Prostate gland (tissue), 2 donors: Measurements from ENCODE around the gene GIT1. TPM values are rescaled to one million over a fixed set of nuclear protein-coding genes. Genes with fewer than 3 reads are reported as not detected.
A peak's percentile ranks its signal among the peaks of the same experiment; 100 is the strongest.

Source experiments
- DNase-seq: peaks from one replicate; pipeline ENCODE4 v3.0.0-alpha.2; 2019; ENCODE audit warnings: low spot score
- H3K27ac ChIP-seq, 2 donors: fragments of 200-600 bp; sonication (generic); 2 replicates each; pipeline ENCODE4 v1.5.1; 2017 to 2019
- H3K27me3 ChIP-seq: fragments of 200-600 bp; sonication (generic); replicated peaks from 2 replicates; pipeline ENCODE4 v1.5.1; 2019; ENCODE audit not compliant: insufficient read depth
- H3K36me3 ChIP-seq, 2 donors: fragments of 200-600 bp; sonication (generic); 1 replicate in 1 of 2; 2 replicates in 1 of 2; pipeline versions ENCODE4 v1.5.1 to v1.8.1; 2017 to 2019
- H3K4me1 ChIP-seq: fragments of 200-600 bp; sonication (generic); replicated peaks from 2 replicates; pipeline ENCODE4 v1.5.1; 2019
- H3K4me3 ChIP-seq, 2 donors: fragments of 200-600 bp; sonication (generic); 2 replicates each; pipeline ENCODE4 v1.5.1; 2017 to 2019
- H3K9me3 ChIP-seq: fragments of 200-600 bp; sonication (generic); 2 replicates; pipeline ENCODE4 v1.5.1; 2017
- POLR2A ChIP-seq: fragments of 450-650 bp; IDR thresholded peaks from one replicate; pipeline ENCODE4 v1.6.1; 2016; ENCODE audit warnings: antibody characterized with exemption, mild to moderate bottlenecking
- POLR2AphosphoS5 ChIP-seq: sonication (generic); formaldehyde crosslinking; IDR thresholded peaks from one replicate; pipeline ENCODE4 v1.6.1; 2017; ENCODE audit warnings: antibody characterized with exemption
- WGBS: methylation state at CpG from one replicate; pipeline ENCODE4 v1.1.5; 2018; 5-methylcytosine and 5-hydroxymethylcytosine counted together
- intact Hi-C: fragments of 100-400 bp; cut with DNase I; formaldehyde crosslinking; loops from one replicate; pipeline ENCODE4 v1.14.2; 2022
- total RNA-seq, 2 donors: library from RNA; depleted of rRNA; stranded (reverse); fragments of >200 nt; gene quantifications; one replicate each; pipeline ENCODE4 v1.1.0, GENCODE V29; 2016
- TF ChIP-seq, protein P1 (sequence below), 4 experiments: fragments of 200-600 bp in 2 of 4; fragments of 450-650 bp in 2 of 4; sonication (generic) in 2 of 4; IDR thresholded peaks; 1 replicate in 3 of 4; 2 replicates in 1 of 4; pipeline ENCODE4 v1.5.1; 2016 to 2019; ENCODE audit warnings: antibody characterized with exemption in 4 of 4, mild to moderate bottlenecking in 2 of 4, moderate library complexity in 2 of 4

GIT1 gene
- total RNA-seq, 2 donors from 2014 or later: 29.1 to 86.9 TPM

DNA sequence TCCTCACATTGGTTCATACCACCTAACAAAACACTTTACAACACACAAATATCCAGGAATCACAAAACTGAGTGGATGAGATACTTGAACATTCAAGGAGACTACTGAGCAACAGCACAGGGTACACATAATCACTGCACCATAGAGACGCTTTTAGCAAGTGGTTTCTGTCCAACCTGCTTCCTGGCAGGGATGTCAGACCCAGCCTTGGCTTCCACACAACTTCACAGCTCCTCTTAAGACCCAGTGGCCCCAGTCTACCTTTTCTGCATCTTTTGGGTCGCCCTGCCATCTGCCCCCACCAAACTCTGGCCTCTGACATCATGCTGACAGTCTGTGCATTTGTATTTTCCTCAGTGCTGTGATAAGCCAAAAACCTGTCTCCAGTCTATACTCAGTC is 39.2 kb upstream of the GIT1 start:
- intact Hi-C loops: loop anchor here (5.0 kb wide), 1 partner anchor 134 kb away; no protein-coding TSS in a partner anchor
- WGBS: 56% methylated on average over 2 of the region's 2 CpGs
- no peaks in the 10 kb centered on the region for H3K27me3 ChIP-seq
- no peak overlapping the region for H3K27ac ChIP-seq
- H3K36me3 ChIP-seq: no peaks in the 10 kb centered on the region
- peaks cover 5% of the 10 kb centered on the region for H3K4me1 ChIP-seq
- no peak overlapping the region for H3K4me3 ChIP-seq
- H3K9me3 ChIP-seq: no peaks in the 10 kb centered on the region
- TF ChIP-seq POLR2AphosphoS5 (no peak), POLR2A (no peak)
- TF ChIP-seq, protein P1, sequence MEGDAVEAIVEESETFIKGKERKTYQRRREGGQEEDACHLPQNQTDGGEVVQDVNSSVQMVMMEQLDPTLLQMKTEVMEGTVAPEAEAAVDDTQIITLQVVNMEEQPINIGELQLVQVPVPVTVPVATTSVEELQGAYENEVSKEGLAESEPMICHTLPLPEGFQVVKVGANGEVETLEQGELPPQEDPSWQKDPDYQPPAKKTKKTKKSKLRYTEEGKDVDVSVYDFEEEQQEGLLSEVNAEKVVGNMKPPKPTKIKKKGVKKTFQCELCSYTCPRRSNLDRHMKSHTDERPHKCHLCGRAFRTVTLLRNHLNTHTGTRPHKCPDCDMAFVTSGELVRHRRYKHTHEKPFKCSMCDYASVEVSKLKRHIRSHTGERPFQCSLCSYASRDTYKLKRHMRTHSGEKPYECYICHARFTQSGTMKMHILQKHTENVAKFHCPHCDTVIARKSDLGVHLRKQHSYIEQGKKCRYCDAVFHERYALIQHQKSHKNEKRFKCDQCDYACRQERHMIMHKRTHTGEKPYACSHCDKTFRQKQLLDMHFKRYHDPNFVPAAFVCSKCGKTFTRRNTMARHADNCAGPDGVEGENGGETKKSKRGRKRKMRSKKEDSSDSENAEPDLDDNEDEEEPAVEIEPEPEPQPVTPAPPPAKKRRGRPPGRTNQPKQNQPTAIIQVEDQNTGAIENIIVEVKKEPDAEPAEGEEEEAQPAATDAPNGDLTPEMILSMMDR (IDR thresholded peaks at IDR 0.05): no peak
- DNase-seq: no peak

DNA sequence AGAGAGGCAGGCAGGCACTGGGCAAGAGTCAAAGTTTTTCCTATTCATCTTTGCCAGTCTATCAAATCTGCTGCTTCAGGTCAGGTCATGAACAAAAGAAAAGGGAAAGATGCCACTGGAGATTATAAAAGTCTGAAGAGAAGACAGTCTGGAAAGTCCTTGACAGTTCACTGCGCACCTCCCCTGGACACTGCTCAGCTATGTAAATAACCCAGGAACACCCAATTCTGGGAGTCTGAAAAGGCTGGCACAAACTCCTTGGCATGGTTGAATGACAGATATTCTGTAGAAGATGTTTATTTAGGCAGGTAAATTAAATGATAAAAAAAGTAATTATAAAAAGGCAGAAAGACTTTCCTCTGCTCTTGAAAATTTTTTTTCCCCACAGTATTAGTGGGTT is 38.5 kb upstream of the GIT1 start:
- no peak overlapping the region for H3K4me3 ChIP-seq
- TF ChIP-seq, protein P1 (IDR thresholded peaks at IDR 0.05): no peak
- TF ChIP-seq POLR2AphosphoS5: peak; percentile 85
- H3K9me3 ChIP-seq: no peaks in the 10 kb centered on the region
- WGBS: 22% methylated on average over 1 of the region's 1 CpG
- DNase-seq: peak; percentile 76
- peak overlapping the region in 1 of 2 donors; percentile 23 for H3K27ac ChIP-seq
- no peaks in the 10 kb centered on the region for H3K36me3 ChIP-seq
- intact Hi-C loops: loop anchor here (5.0 kb wide), 1 partner anchor 134 kb away; no protein-coding TSS in a partner anchor
- no peaks in the 10 kb centered on the region for H3K27me3 ChIP-seq
- peaks cover 5% of the 10 kb centered on the region for H3K4me1 ChIP-seq

DNA sequence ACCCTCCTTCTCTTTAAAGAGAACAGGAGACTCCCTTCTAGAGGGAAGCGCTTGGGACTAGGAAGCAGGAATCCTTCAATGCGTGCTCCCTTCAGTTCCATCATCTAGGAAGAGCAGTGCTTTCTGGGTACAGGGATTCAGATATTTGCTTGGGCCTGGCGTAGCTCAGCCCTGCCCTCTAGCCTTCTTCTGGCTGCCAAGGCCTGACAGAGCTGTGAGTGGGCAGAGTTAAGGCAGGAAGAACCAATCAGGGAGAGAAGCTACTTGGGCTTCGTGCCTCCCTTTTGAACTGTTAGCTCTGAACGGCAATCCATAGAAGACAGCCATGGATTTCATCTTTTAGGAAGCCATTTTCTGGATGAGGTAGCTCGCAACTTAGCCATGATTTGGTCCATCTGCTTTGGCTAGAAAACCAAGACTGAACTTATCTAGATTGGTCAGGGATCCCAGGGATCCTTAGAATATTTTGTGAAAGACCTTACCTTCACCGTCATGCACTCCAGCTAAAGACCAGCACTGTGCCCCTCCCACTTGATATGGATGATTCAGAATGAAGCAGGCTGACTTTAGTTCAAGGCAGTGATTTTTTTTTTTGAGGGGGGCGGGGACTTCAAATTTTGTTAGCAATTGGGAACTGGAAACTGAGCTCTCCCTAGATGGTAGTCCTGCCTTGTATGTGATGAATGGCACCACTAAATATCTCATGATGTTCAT is 35.7 kb upstream of the GIT1 start:
- Histone ChIP-seq H3K36me3 (no peaks in the 10 kb centered on the region), H3K27me3 (no peaks in the 10 kb centered on the region), H3K4me3 (no peak overlapping the region), H3K27ac (no peak overlapping the region), H3K4me1 (peaks cover 5% of the 10 kb centered on the region), H3K9me3 (no peaks in the 10 kb centered on the region)
- DNase-seq: no peak
- WGBS: 89% methylated on average over 8 of the region's 8 CpGs
- TF ChIP-seq POLR2AphosphoS5 (no peak), POLR2A (no peak)
- TF ChIP-seq, protein P1 (IDR thresholded peaks at IDR 0.05): no peak
- intact Hi-C loops: loop anchor here (5.0 kb wide), 1 partner anchor 137 kb away; no protein-coding TSS in a partner anchor

DNA sequence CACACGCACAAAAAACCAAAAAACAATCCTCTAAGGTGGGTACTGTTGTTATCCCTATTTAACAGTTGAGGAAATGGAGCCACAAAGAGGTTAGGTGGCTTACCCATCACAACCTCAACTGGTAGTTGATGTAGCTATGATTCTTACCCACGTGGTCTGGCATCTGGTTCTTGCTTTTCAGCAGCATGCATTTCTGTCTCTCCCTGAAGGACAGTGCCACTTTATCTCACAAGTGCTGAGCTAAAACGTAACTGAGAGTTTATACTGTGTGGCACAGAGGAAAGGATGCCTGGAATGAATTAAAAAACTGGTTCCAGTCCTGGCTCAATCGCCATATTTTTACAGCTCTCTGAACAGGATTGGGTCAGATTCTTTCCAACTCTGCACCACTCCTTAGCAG is 35.1 kb upstream of the GIT1 start:
- TF ChIP-seq, protein P1 (IDR thresholded peaks at IDR 0.05): no peak
- TF ChIP-seq POLR2A (no peak), POLR2AphosphoS5 (no peak)
- no peaks in the 10 kb centered on the region for H3K36me3 ChIP-seq
- 80% methylated on average over 4 of the region's 4 CpGs for WGBS
- H3K27me3 ChIP-seq: no peaks in the 10 kb centered on the region
- intact Hi-C loops: no loop called here
- H3K4me1 ChIP-seq: peaks cover 5% of the 10 kb centered on the region
- no peaks in the 10 kb centered on the region for H3K9me3 ChIP-seq
- no peak overlapping the region for H3K4me3 ChIP-seq
- H3K27ac ChIP-seq: no peak overlapping the region
- no peak for DNase-seq

DNA sequence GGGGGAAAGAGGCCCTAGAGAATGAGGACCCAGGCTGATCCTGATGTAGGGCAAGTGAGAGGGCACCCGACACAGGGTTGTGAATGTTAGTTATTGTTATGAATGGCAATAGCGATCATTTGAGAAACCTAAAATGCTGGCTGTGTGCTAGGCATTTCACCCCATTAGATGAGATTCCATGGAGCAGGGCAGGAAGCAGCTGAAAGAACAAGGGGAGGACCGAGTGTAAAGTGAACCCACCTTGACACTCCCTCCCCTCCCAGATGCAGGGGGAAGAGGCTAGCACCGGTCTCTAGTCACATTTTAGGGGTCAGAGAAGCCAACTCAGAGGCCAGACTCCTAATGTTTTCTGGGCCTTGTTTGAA is 33.8 kb upstream of the GIT1 start:
- DNase-seq: no peak
- Histone ChIP-seq H3K4me1 (no peaks in the 10 kb centered on the region), H3K9me3 (no peaks in the 10 kb centered on the region), H3K27me3 (no peaks in the 10 kb centered on the region), H3K36me3 (no peaks in the 10 kb centered on the region), H3K27ac (no peak overlapping the region), H3K4me3 (peak overlapping the region in 1 of 2 donors; percentile 50)
- intact Hi-C loops: no loop called here
- 62% methylated on average over 4 of the region's 4 CpGs for WGBS
- TF ChIP-seq, protein P1 (IDR thresholded peaks at IDR 0.05): no peak
- no peak for TF ChIP-seq POLR2AphosphoS5
- no peak for TF ChIP-seq POLR2A
